T47D (cell line): Measurements from ENCODE around the gene NHLRC1.

ENCODE experiments used
- DNase-seq, 2 experiments: peaks; one replicate each; pipeline versions ENCODE4 v3.0.0 to v3.0.0-alpha.2; 2011 to 2012; ENCODE audit warnings: low read depth in 1 of 2, low spot score in 1 of 2
- JUND ChIP-seq: IDR thresholded peaks from 2 replicates; pipeline ENCODE4 v1.6.1; 2012; ENCODE audit warnings: low read depth
- in situ Hi-C: cut with HindIII; loops from 2 replicates; pipeline ENCODE4 v1.10.0; 2016; ENCODE audit warnings: low sequenced_read_pairs, low pct_unique_long_range_greater_than_20kb

NHLRC1 gene

DNA sequence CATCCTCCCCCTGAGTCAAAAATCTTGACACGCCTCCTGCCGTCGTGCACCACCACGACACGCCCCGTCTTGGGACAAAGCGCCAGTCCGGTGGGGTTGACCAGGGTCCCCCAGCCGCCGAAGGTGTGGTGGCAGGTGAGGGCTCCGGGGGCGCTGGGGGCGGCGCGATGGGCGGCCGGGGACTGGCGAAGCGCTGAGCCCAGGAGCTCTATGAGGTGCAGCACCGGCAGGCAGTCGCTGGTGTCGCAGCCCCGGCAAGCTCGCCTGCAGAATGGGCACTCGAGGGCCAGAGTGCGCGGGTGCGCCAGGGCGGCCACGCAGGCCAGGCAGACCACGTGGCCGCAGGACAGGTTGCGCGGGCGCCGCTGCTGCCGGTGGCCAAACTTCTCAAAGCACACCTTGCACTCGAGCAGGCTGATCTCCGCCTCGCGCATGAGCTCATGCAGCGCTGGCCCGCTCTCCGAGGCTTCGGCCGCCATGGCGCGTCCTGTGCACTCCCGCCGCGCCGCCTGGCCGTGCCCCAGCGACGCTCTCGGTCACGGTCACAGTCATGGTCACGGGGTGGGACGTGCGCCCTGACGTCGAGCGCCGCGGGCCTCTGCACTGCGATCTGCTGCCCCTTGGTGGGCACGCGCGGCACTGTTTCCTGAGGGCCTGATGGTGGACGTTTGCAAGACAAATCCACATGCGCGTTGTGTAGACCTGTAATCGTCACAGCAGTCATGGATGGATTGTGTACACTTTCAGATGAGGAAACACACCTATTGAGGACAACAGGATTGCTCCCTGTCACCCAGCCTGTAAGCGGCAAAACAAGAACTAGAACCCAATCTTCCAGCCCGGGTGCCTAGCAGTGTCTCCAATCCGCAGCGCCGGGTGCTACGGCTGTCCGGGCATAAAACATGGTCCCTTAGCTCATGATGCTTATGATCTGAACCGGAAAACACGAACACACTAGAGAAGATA is at the start of gene NHLRC1:
TSS of gene NHLRC1 (minus strand) at position 550 of the 966 bp plus-strand sequence. CDS start at position 479, 71 bp downstream.
- no peak for TF ChIP-seq JUND
- DNase-seq: peak; percentile 66 to 95
- in situ Hi-C loops: no loop called here

DNA sequence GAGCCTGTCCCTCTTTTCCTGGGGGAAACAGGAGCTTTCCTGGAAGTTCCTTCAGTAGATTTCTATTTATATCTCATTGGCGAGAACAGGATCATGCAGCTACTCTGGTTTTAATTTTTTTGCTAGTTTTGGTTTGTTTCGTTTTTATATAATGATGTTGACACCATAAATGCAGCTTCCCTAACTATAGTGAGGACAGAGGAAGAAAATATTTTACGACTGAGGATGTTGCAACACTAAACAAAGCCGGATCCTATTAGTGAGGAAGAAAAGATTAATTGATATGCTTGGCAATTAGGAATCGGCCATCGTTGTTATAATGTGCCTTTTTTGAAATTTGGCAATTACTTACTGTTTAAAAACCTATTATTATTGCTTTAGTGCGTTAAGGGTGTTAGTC is 49.4 kb upstream of the NHLRC1 start:
- no peak for DNase-seq
- no peak for TF ChIP-seq JUND
- in situ Hi-C loops: no loop called here

DNA sequence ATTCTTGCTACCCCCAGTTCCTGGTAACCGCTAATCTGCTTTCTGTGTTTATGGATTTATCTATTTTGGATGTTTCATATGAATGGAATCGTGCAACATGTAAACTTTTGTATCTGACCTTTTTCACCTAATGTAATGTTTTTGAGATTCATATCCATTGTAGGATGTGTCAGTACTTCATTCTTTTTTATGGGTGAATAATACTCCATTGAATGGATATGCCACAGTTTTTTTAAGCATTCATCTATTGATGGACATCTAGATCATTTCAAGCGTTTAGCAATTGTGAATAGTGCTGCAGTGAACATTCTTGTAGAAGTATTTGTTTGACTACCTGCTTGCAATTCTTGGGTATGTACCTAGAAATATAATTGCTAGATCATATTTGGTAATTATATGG is 45.8 kb upstream of the NHLRC1 start:
- DNase-seq: no peak
- in situ Hi-C loops: no loop called here
- no peak for TF ChIP-seq JUND

DNA sequence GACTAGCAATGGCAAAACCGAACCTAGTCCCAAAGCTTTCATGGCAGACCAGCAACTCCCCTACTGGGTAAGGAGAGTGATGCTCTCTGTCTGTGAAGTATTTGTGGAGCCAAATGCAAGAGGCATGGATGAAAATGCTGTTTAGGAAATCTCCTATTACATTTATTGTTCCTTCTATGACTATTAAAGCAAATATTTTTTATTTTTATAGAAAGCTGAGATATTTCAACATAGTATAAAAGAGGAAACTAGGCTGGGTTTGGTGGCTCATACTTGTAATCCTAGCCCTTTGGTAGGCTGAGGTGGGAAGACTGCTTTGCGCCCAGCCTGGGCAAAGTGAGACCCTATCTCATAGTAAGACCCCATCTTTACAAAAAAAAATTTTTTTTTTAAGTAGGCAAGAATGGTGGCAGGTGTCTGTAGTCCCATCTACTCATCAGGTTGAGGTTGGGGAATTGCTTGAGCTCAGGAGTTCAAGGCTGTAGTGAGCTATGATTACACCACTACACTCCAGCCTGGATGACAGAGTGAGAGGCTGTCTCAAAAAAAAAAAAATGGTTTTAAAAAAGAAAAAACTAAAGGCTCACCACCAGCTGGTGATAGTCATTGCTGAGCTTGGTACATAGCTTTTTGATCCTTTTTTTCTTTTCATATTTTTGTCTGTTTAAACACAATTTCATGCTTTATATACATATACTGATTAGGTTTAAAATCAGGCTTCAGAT is 44.0 kb upstream of the NHLRC1 start:
- DNase-seq: no peak
- in situ Hi-C loops: no loop called here
- TF ChIP-seq JUND: no peak

DNA sequence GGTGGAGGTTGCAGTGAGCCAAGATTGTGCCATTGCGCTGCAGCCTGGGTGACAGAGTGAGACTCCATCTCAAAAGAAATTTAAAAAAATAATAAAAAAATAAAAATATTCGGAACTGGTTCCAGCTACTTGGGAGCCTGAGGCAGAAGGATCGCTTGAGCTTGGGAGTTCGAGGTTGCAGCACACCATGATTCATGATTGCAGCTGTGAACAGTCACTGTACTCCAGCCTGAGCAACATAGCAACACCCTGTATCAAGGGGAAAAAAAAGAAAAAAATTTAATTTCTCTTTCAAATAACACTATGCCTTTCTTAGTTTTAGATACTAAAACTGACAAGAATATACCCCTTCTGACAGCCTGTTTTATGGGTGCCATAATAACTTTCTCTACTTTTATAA is 43.3 kb upstream of the NHLRC1 start:
- no peak for DNase-seq
- no peak for TF ChIP-seq JUND
- in situ Hi-C loops: no loop called here

DNA sequence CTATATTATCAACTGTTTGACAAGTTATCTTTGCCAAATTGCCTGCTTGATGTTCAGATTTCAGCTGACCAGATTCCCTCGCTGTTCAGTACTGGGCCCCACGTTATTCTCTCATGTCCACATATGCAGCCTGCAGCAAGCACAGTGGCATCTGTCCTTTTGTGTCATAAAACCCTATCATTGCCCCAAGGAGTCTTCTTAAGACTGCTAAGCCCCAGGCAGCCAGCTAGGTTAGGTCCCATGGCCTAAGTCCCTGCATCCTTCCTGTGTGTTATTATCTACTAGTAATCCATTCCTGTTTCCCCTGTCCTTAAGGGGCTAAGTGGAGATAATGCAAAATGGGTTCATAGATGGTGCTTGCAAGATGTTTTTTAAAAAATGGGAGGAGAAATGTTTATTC is 39.9 kb upstream of the NHLRC1 start:
- no peak for DNase-seq
- in situ Hi-C loops: no loop called here
- no peak for TF ChIP-seq JUND

DNA sequence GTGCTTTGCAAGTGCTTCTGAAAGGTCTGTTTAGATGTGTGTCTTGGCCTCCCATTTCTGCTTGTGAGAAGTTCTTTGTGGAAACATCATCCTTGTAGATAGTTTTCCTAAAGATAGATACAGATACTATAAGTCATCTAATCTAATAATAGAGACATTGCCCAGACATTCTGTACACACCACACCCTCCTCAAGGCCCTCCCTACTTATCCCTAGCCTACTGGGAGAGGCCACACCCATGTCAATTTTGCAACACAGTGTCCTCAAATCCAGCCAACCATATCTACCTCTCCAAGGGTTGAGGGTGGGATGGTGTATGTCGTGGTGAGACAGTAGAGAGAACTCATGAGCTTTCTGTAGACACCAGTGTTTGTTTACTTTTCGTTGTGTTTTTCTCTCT is 39.0 kb upstream of the NHLRC1 start:
- TF ChIP-seq JUND: no peak
- in situ Hi-C loops: no loop called here
- no peak for DNase-seq

DNA sequence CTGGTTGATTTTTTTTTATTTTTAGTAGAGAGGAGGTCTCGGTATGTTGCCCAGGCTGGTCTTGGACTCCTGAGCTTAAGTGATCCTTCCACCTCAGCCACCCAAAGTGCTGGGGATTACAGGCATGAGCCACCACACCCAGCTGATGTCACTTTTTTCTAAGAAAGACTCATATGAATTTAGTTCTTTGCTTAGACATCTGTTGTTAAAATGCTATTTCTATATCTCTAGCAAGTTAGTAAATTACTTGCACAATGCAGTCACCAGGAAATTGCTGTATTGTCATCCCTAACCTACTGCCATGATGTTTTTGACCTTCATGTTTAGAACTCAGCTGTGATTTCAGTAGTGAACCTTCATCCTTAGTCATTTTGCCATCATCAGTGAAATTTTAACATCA is 38.4 kb upstream of the NHLRC1 start:
- DNase-seq: no peak
- in situ Hi-C loops: no loop called here
- no peak for TF ChIP-seq JUND

DNA sequence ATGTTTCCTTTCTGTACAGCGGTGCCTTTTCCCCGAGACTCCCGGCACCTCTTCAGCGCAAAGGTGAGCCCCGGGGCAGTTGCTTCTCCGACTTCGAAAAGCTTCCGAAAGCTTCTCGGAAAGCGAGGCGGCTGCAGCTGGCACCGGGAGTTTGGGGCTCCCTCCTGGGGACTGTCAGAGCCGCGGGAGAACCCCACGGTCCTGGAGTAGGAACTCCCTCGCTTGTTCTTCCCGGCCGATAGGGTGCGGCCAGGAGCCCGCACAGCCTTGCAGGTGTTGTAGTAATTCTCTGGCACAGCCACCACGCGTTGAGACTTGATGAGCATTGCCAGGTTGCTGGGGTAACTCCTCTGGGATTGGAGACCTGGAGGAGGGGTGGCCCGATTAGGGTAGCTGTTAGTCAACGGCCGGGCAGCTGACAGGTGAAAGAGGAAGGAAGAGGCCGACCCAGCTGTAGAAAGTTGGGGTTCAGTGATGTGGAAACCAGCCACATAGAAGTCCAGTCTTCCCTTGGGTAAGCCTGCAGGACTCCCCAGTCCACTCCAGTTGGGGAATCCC is 33.5 kb upstream of the NHLRC1 start:
- in situ Hi-C loops: no loop called here
- DNase-seq: peak; percentile 86 to 95
- no peak for TF ChIP-seq JUND

DNA sequence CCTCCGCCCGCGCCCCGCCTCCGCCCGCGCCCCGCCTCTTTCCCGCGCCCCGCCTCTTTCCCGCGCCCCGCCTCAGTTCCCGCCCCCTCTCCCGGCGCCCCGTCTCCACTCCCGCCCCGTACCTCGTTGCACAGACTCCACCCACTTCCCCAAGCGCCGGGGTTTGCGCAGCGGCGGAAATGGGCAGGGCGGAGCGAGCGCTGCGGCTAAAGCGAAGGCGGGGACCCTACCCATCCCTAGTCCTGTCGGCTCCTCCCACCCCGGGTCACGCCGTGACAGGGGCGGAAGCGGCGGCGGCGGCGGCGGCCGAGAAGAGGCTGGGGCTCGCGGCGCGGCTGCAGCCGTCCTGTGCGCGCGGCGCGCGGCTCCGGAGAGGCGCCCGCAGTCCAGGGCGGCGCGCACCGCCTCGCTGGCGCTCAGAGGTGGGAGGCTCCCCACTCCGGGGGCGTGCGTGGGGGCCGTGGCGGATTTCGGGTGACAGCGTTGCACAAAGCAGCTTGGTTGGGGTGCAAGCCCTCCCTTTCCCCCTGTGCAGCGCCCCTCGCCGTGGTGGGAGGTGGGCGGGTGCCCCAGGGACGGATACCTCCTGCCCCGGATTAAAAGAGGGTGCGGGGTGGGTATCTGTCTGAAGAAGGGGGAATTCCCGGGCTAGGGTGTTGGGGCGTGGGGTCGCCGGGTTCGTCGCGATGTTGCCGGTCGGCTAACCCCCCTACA is 32.8 kb upstream of the NHLRC1 start, which contains the start of gene KDM1B:
TSS of gene KDM1B (plus strand) at position 273 of the 714 bp plus-strand sequence. CDS start 4,474 bp downstream, outside the sequence.
- TF ChIP-seq JUND: no peak
- in situ Hi-C loops: no loop called here
- peak; percentile 97 to 99 for DNase-seq

DNA sequence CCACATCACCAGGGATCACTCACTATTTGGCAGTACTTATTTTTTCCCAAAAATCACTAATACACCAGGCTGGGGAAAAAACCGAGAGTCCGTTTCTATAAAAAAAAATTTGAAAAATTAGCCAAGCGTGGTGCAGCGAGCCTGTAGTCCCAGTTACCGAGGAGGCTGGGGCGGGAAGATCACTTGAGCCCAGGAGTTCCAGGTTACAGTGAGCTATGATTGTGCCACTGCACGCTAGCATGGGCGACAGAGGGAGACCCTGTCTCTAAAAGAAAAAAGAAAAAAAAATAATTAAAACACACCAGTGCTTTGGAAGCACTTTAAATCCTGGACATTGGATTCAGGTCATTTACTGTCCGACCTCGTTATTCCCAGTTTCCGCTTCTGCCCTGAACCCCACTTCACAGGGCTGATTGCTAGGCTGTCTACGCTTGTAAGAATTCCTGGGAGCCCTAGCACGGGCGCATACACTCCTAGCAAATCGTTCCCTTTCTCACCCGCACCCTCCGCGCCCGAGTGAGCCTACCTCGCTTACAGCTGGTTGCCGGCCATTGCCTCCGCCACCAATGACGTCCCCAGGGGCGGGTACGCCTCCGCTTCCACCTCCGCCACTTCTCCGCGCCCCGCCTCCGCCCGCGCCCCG is 32.2 kb upstream of the NHLRC1 start, which contains the start of gene TPMT:
TSS of gene TPMT (minus strand) at position 571 of the 643 bp plus-strand sequence. CDS start 5,950 bp downstream, outside the sequence.
- in situ Hi-C loops: no loop called here
- DNase-seq: no peak
- TF ChIP-seq JUND: no peak

DNA sequence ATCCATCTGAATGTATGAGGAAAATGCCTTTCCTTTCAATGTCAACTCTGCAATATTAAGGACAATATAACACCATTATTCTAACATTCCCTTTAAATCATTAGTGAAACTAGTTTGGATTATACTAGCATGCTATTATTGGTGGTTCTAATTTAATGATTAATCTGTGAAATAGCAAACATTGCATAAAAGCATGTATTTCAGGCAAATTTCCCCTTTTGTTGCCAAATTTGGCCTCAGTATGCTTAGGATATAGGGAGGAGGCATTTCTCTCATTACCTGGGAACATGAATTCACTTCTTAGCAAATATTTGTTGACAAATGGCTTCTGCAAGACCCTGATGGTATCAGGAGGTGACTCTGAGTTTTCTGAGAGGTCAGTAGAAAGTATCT is 30.8 kb upstream of the NHLRC1 start:
- TF ChIP-seq JUND: no peak
- no peak for DNase-seq
- in situ Hi-C loops: no loop called here
